Measurements from ENCODE around the gene FGFRL1.

FGFRL1 gene

GRCh38 chr4:1017706-1018105, 6.3 kb downstream of the FGFRL1 start:
- Histone ChIP-seq H3K4me3 (ENCODE audit: low read depth, low read length) (no peak overlapping the region), H3K9ac (ENCODE audit: low read depth, low read length) (no peak overlapping the region), H3K9me3 (ENCODE audit: control insufficient read depth, insufficient read depth, low read length) (no peaks in the 10 kb centered on the region), H3K4me1 (ENCODE audit: control insufficient read depth, insufficient read depth, low read length) (peaks cover 4% of the 10 kb centered on the region), H3K27me3 (ENCODE audit: control insufficient read depth, insufficient read depth, low read length) (no peaks in the 10 kb centered on the region), H3K36me3 (ENCODE audit: control insufficient read depth, insufficient read depth, low read length) (peaks cover 3% of the 10 kb centered on the region)

- Histone ChIP-seq H3K4me3 (ENCODE audit: low read depth, low read length) (no peak overlapping the region), H3K9ac (ENCODE audit: low read depth, low read length) (no peak overlapping the region), H3K27me3 (ENCODE audit: control insufficient read depth, insufficient read depth, low read length) (no peaks in the 10 kb centered on the region), H3K36me3 (ENCODE audit: control insufficient read depth, insufficient read depth, low read length) (peaks cover 3% of the 10 kb centered on the region), H3K9me3 (ENCODE audit: control insufficient read depth, insufficient read depth, low read length) (no peaks in the 10 kb centered on the region), H3K4me1 (ENCODE audit: control insufficient read depth, insufficient read depth, low read length) (peaks cover 4% of the 10 kb centered on the region)
Measured at GRCh38 chr4:1018147-1019020, 7.0 kb downstream of the FGFRL1 start.

- no peak overlapping the region for H3K9ac ChIP-seq (ENCODE audit: low read depth, low read length)
- peaks cover 5% of the 10 kb centered on the region for H3K36me3 ChIP-seq (ENCODE audit: control insufficient read depth, insufficient read depth, low read length)
- H3K4me3 ChIP-seq (ENCODE audit: low read depth, low read length) = no peak overlapping the region
- H3K4me1 ChIP-seq (ENCODE audit: control insufficient read depth, insufficient read depth, low read length) = peaks cover 4% of the 10 kb centered on the region
- no peaks in the 10 kb centered on the region for H3K9me3 ChIP-seq (ENCODE audit: control insufficient read depth, insufficient read depth, low read length)
- H3K27me3 ChIP-seq (ENCODE audit: control insufficient read depth, insufficient read depth, low read length) = no peaks in the 10 kb centered on the region
Measured at GRCh38 chr4:1019320-1019719, 7.9 kb downstream of the FGFRL1 start.

GRCh38 chr4:1019729-1020470, 8.5 kb downstream of the FGFRL1 start:
- no peaks in the 10 kb centered on the region for H3K9me3 ChIP-seq (ENCODE audit: control insufficient read depth, insufficient read depth, low read length)
- H3K4me3 ChIP-seq (ENCODE audit: low read depth, low read length) = no peak overlapping the region
- H3K4me1 ChIP-seq (ENCODE audit: control insufficient read depth, insufficient read depth, low read length) = peaks cover 4% of the 10 kb centered on the region
- H3K9ac ChIP-seq (ENCODE audit: low read depth, low read length) = no peak overlapping the region
- H3K27me3 ChIP-seq (ENCODE audit: control insufficient read depth, insufficient read depth, low read length) = no peaks in the 10 kb centered on the region
- peaks cover 10% of the 10 kb centered on the region for H3K36me3 ChIP-seq (ENCODE audit: control insufficient read depth, insufficient read depth, low read length)

GRCh38 chr4:1021386-1022050, 10.1 kb downstream of the FGFRL1 start:
- Histone ChIP-seq H3K4me3 (ENCODE audit: low read depth, low read length) (no peak overlapping the region), H3K4me1 (ENCODE audit: control insufficient read depth, insufficient read depth, low read length) (peaks cover 4% of the 10 kb centered on the region), H3K27me3 (ENCODE audit: control insufficient read depth, insufficient read depth, low read length) (no peaks in the 10 kb centered on the region), H3K9ac (ENCODE audit: low read depth, low read length) (no peak overlapping the region), H3K9me3 (ENCODE audit: control insufficient read depth, insufficient read depth, low read length) (no peaks in the 10 kb centered on the region), H3K36me3 (ENCODE audit: control insufficient read depth, insufficient read depth, low read length) (peaks cover 20% of the 10 kb centered on the region)

- H3K36me3 ChIP-seq (ENCODE audit: control insufficient read depth, insufficient read depth, low read length) = peaks cover 20% of the 10 kb centered on the region
- H3K4me1 ChIP-seq (ENCODE audit: control insufficient read depth, insufficient read depth, low read length) = peaks cover 4% of the 10 kb centered on the region
- no peaks in the 10 kb centered on the region for H3K9me3 ChIP-seq (ENCODE audit: control insufficient read depth, insufficient read depth, low read length)
- no peaks in the 10 kb centered on the region for H3K27me3 ChIP-seq (ENCODE audit: control insufficient read depth, insufficient read depth, low read length)
- no peak overlapping the region for H3K9ac ChIP-seq (ENCODE audit: low read depth, low read length)
- H3K4me3 ChIP-seq (ENCODE audit: low read depth, low read length) = no peak overlapping the region
Measured at GRCh38 chr4:1022051-1022738, 10.8 kb downstream of the FGFRL1 start.

- Histone ChIP-seq H3K4me3 (ENCODE audit: low read depth, low read length) (no peak overlapping the region), H3K9me3 (ENCODE audit: control insufficient read depth, insufficient read depth, low read length) (no peaks in the 10 kb centered on the region), H3K36me3 (ENCODE audit: control insufficient read depth, insufficient read depth, low read length) (peaks cover 20% of the 10 kb centered on the region), H3K9ac (ENCODE audit: low read depth, low read length) (no peak overlapping the region), H3K4me1 (ENCODE audit: control insufficient read depth, insufficient read depth, low read length) (peaks cover 4% of the 10 kb centered on the region), H3K27me3 (ENCODE audit: control insufficient read depth, insufficient read depth, low read length) (no peaks in the 10 kb centered on the region)
Measured at GRCh38 chr4:1022739-1023066, 11.3 kb downstream of the FGFRL1 start.

GRCh38 chr4:1023075-1023640, 11.7 kb downstream of the FGFRL1 start:
- Histone ChIP-seq H3K4me3 (ENCODE audit: low read depth, low read length) (no peak overlapping the region), H3K27me3 (ENCODE audit: control insufficient read depth, insufficient read depth, low read length) (no peaks in the 10 kb centered on the region), H3K9me3 (ENCODE audit: control insufficient read depth, insufficient read depth, low read length) (no peaks in the 10 kb centered on the region), H3K4me1 (ENCODE audit: control insufficient read depth, insufficient read depth, low read length) (peaks cover 4% of the 10 kb centered on the region), H3K9ac (ENCODE audit: low read depth, low read length) (no peak overlapping the region), H3K36me3 (ENCODE audit: control insufficient read depth, insufficient read depth, low read length) (peaks cover 20% of the 10 kb centered on the region)

GRCh38 chr4:1023895-1024740, 12.7 kb downstream of the FGFRL1 start:
- Histone ChIP-seq H3K9ac (ENCODE audit: low read depth, low read length) (no peak overlapping the region), H3K9me3 (ENCODE audit: control insufficient read depth, insufficient read depth, low read length) (no peaks in the 10 kb centered on the region), H3K4me1 (ENCODE audit: control insufficient read depth, insufficient read depth, low read length) (peaks cover under 1% of the 10 kb centered on the region), H3K4me3 (ENCODE audit: low read depth, low read length) (no peak overlapping the region), H3K27me3 (ENCODE audit: control insufficient read depth, insufficient read depth, low read length) (no peaks in the 10 kb centered on the region), H3K36me3 (ENCODE audit: control insufficient read depth, insufficient read depth, low read length) (peaks cover 20% of the 10 kb centered on the region)

GRCh38 chr4:1024882-1025545, 13.6 kb downstream of the FGFRL1 start:
- Histone ChIP-seq H3K9me3 (ENCODE audit: control insufficient read depth, insufficient read depth, low read length) (no peaks in the 10 kb centered on the region), H3K36me3 (ENCODE audit: control insufficient read depth, insufficient read depth, low read length) (peaks cover 19% of the 10 kb centered on the region), H3K4me3 (ENCODE audit: low read depth, low read length) (no peak overlapping the region), H3K4me1 (ENCODE audit: control insufficient read depth, insufficient read depth, low read length) (no peaks in the 10 kb centered on the region), H3K27me3 (ENCODE audit: control insufficient read depth, insufficient read depth, low read length) (no peaks in the 10 kb centered on the region), H3K9ac (ENCODE audit: low read depth, low read length) (no peak overlapping the region)

Data from iPS-15b (cell line).